Measurements from ENCODE around the gene GJB5.

The GJB5 gene

GRCh38 chr1:34761176-34761761, 6.4 kb downstream of the GJB5 start:
- no peak for TF ChIP-seq CTCF (IDR thresholded peaks at IDR 0.05; ENCODE audit: control insufficient read depth, extremely low read depth, insufficient read depth)
- H3K4me3 ChIP-seq (ENCODE audit: low read depth, low read length) = no peak overlapping the region
- DNase-seq (ENCODE audit: low read depth) = no peak

GRCh38 chr1:34761776-34762307, 7.0 kb downstream of the GJB5 start:
- no peak overlapping the region for H3K4me3 ChIP-seq (ENCODE audit: low read depth, low read length)
- TF ChIP-seq CTCF (IDR thresholded peaks at IDR 0.05; ENCODE audit: control insufficient read depth, extremely low read depth, insufficient read depth) = no peak
- DNase-seq (ENCODE audit: low read depth) = no peak

GRCh38 chr1:34762474-34763141, 7.8 kb downstream of the GJB5 start:
- TF ChIP-seq CTCF (IDR thresholded peaks at IDR 0.05; ENCODE audit: control insufficient read depth, extremely low read depth, insufficient read depth) = no peak
- DNase-seq (ENCODE audit: low read depth) = no peak
- H3K4me3 ChIP-seq (ENCODE audit: low read depth, low read length) = no peak overlapping the region

- no peak for TF ChIP-seq CTCF (IDR thresholded peaks at IDR 0.05; ENCODE audit: control insufficient read depth, extremely low read depth, insufficient read depth)
- no peak for DNase-seq (ENCODE audit: low read depth)
- no peak overlapping the region for H3K4me3 ChIP-seq (ENCODE audit: low read depth, low read length)
These were observed 8.4 kb downstream of the GJB5 start for GRCh38 chr1:34763142-34763781.

GRCh38 chr1:34768856-34769255, 14.0 kb downstream of the GJB5 start:
- TF ChIP-seq CTCF (IDR thresholded peaks at IDR 0.05; ENCODE audit: control insufficient read depth, extremely low read depth, insufficient read depth) = no peak
- DNase-seq (ENCODE audit: low read depth) = no peak
- H3K4me3 ChIP-seq (ENCODE audit: low read depth, low read length) = no peak overlapping the region

GRCh38 chr1:34770891-34771504, 16.2 kb downstream of the GJB5 start:
- no peak overlapping the region for H3K4me3 ChIP-seq (ENCODE audit: low read depth, low read length)
- no peak for DNase-seq (ENCODE audit: low read depth)

More at GRCh38 chr1:34770891-34771504, 16.2 kb downstream of the GJB5 start:
- no peak for TF ChIP-seq CTCF (IDR thresholded peaks at IDR 0.05; ENCODE audit: control insufficient read depth, extremely low read depth, insufficient read depth)

All from LNCaP clone FGC (cell line).